ENCODE data around the gene MTRR. TPM values are rescaled to one million over a fixed set of nuclear protein-coding genes. Genes with fewer than 3 reads are reported as not detected.

Gene MTRR
- total and polyA plus RNA-seq, 10 donors = 13.8 to 66.3 (median 43.9) TPM

DNA sequence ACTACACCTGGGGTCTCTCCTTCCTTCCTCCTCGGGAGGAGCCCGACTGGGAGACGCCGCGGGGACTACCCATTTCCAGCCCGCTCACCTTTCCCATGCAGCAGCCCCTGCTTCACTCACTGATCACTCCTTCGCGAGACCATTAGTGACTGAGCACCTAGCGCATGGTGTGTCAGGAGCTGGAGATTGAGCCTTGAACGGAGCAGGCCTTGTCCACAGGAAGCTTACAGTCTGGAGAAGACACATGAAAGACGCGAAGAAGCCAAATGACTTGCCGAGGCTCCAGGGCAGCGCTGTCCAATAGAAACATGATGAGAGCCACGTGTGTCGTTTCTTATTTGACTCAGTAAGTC, 17.7 kb upstream of the MTRR start:
- no peaks in the 10 kb centered on the region for H3K36me3 ChIP-seq
- intact Hi-C loops (cut with DNase I; ENCODE audit: low total_unique reads) = no loop called here
- TF ChIP-seq POLR2A (IDR thresholded peaks at IDR 0.05) (no peak), CTCF (IDR thresholded peaks at IDR 0.05 in 8 of 11, conservative IDR thresholded peaks at IDR 0.05 in 3 of 11) (peak in 1 of 11 experiments; percentile 0)
- peak overlapping the region in 6 of 8 donors; percentile 31 to 74 (median 42) for H3K4me3 ChIP-seq
- peaks cover 0 to 40% (median 28%) of the 10 kb centered on the region in 7 donors for H3K27me3 ChIP-seq (replicated peaks in 1 of 7)
- peak overlapping the region in 2 of 8 donors; percentile 17 to 22 for H3K27ac ChIP-seq
- H3K9me3 ChIP-seq = peaks cover 0 to 3% (median 0%) of the 10 kb centered on the region in 8 donors
- H3K4me1 ChIP-seq = peaks cover 0 to 28% (median 20%) of the 10 kb centered on the region in 6 donors
- DNase-seq = no peak
- 61 to 66% (median 65%) methylated on average over 16 of the region's 16 CpGs for WGBS, 5 donors

- Histone ChIP-seq H3K36me3 (no peaks in the 10 kb centered on the region), H3K9me3 (peaks cover 0 to 3% (median 0%) of the 10 kb centered on the region in 8 donors), H3K4me1 (peaks cover 0 to 28% (median 20%) of the 10 kb centered on the region in 6 donors), H3K27me3 (replicated peaks in 1 of 7) (peaks cover 0 to 40% (median 28%) of the 10 kb centered on the region in 7 donors), H3K4me3 (no peak overlapping the region), H3K27ac (peak overlapping the region in 3 of 8 donors; percentile 1 to 45 (median 14))
- 84 to 92% (median 87%) methylated on average over 8 of the region's 8 CpGs for WGBS, 5 donors
- no peak for TF ChIP-seq POLR2AphosphoS5 (IDR thresholded peaks at IDR 0.05)
- no peak for TF ChIP-seq CTCF (IDR thresholded peaks at IDR 0.05 in 8 of 11, conservative IDR thresholded peaks at IDR 0.05 in 3 of 11)
- no peak for TF ChIP-seq POLR2A (IDR thresholded peaks at IDR 0.05)
- no peak for DNase-seq
- intact Hi-C loops (cut with DNase I; ENCODE audit: low total_unique reads) = no loop called here
Measured at GRCh38 chr5:7851617-7852289, 17.2 kb upstream of the MTRR start.

- Histone ChIP-seq H3K4me3 (no peak overlapping the region), H3K36me3 (peaks cover 0 to 3% (median 1%) of the 10 kb centered on the region in 6 donors), H3K4me1 (peaks cover 0 to 28% (median 20%) of the 10 kb centered on the region in 6 donors), H3K27me3 (replicated peaks in 1 of 7) (peaks cover 0 to 40% (median 28%) of the 10 kb centered on the region in 7 donors), H3K9me3 (peaks cover 0 to 3% (median 0%) of the 10 kb centered on the region in 8 donors), H3K27ac (peak overlapping the region in 5 of 8 donors; percentile 19 to 45 (median 29))
- no peak for DNase-seq
- intact Hi-C loops (cut with DNase I; ENCODE audit: low total_unique reads) = no loop called here
- WGBS, 5 donors = 55 to 69% (median 59%) methylated on average over 1 of the region's 1 CpG
- TF ChIP-seq CTCF (IDR thresholded peaks at IDR 0.05 in 8 of 11, conservative IDR thresholded peaks at IDR 0.05 in 3 of 11) (no peak), POLR2AphosphoS5 (IDR thresholded peaks at IDR 0.05) (no peak), POLR2A (IDR thresholded peaks at IDR 0.05) (no peak)
Measured at GRCh38 chr5:7852542-7852941, 16.4 kb upstream of the MTRR start.

- Histone ChIP-seq H3K27ac (peak overlapping the region in 4 of 8 donors; percentile 1 to 44 (median 24)), H3K9me3 (peaks cover 0 to 3% (median 0%) of the 10 kb centered on the region in 8 donors), H3K4me1 (peaks cover 0 to 28% (median 20%) of the 10 kb centered on the region in 6 donors), H3K36me3 (peaks cover 0 to 7% (median 4%) of the 10 kb centered on the region in 6 donors), H3K27me3 (replicated peaks in 1 of 7) (peaks cover 0 to 40% (median 28%) of the 10 kb centered on the region in 7 donors), H3K4me3 (no peak overlapping the region)
- DNase-seq = no peak
- intact Hi-C loops (cut with DNase I; ENCODE audit: low total_unique reads) = no loop called here
- TF ChIP-seq POLR2A (IDR thresholded peaks at IDR 0.05) (no peak), CTCF (IDR thresholded peaks at IDR 0.05 in 8 of 11, conservative IDR thresholded peaks at IDR 0.05 in 3 of 11) (no peak), POLR2AphosphoS5 (IDR thresholded peaks at IDR 0.05) (no peak)
- WGBS, 5 donors = 54 to 66% (median 63%) methylated on average over 2 of the region's 2 CpGs
Measured at GRCh38 chr5:7852988-7853387, 16.0 kb upstream of the MTRR start.

Data from spleen (tissue), 11 donors.